RPMI7951 (cell line): ENCODE data around the gene FAM20B. TPM values are rescaled to one million over a fixed set of nuclear protein-coding genes. Genes with fewer than 3 reads are reported as not detected.

ENCODE experiments used
- DNase-seq: peaks from one replicate; pipeline ENCODE4 v3.0.0-alpha.2; 2012; ENCODE audit warnings: low read depth
- total RNA-seq: library from RNA; depleted of rRNA; stranded (reverse); fragments of >200 nt; shearing (Covaris generic); gene quantifications from 2 replicates; pipeline ENCODE4 v1.2.3, GENCODE V29; 2014

The FAM20B gene
- total RNA-seq, 1 experiment from 2014 or later, result 20.1 TPM

GRCh38 chr1:179091691-179092165, 66.0 kb downstream of the FAM20B start:
- DNase-seq, result peak; percentile 11

- DNase-seq, result no peak
These were observed 67.3 kb downstream of the FAM20B start for GRCh38 chr1:179092896-179093461.

GRCh38 chr1:179094818-179095217, 69.1 kb downstream of the FAM20B start:
- DNase-seq, result no peak

- no peak for DNase-seq
These were observed 69.7 kb downstream of the FAM20B start for GRCh38 chr1:179095377-179095776.

GRCh38 chr1:179095924-179096323, 70.2 kb downstream of the FAM20B start:
- DNase-seq, result no peak

GRCh38 chr1:179099891-179100290, 74.2 kb downstream of the FAM20B start:
- no peak for DNase-seq

- DNase-seq, result no peak
These were observed 75.9 kb downstream of the FAM20B start for GRCh38 chr1:179101566-179101965.

GRCh38 chr1:179103999-179104398, 78.3 kb downstream of the FAM20B start:
- no peak for DNase-seq

- DNase-seq, result no peak
These were observed 79.0 kb downstream of the FAM20B start for GRCh38 chr1:179104611-179105250.

GRCh38 chr1:179105393-179105792, 79.7 kb downstream of the FAM20B start:
- no peak for DNase-seq

- DNase-seq, result no peak
These were observed 82.3 kb downstream of the FAM20B start for GRCh38 chr1:179107706-179108629.

GRCh38 chr1:179108644-179109043, 83.0 kb downstream of the FAM20B start:
- no peak for DNase-seq

- no peak for DNase-seq
These were observed 89.5 kb downstream of the FAM20B start for GRCh38 chr1:179115181-179115580.

- DNase-seq, result no peak
These were observed 93.8 kb downstream of the FAM20B start for GRCh38 chr1:179119513-179119912.

- DNase-seq, result no peak
These were observed 95.0 kb downstream of the FAM20B start for GRCh38 chr1:179120736-179121135.

- DNase-seq, result peak; percentile 51
These were observed 95.7 kb downstream of the FAM20B start for GRCh38 chr1:179121159-179121938.

GRCh38 chr1:179124873-179125272, 99.2 kb downstream of the FAM20B start:
- DNase-seq, result no peak
